Activated gamma-delta T cell (primary cell): ENCODE measurements around the gene TSGA10IP.
"Not testable (repeated sequence)": the region's sequence is repeated elsewhere in the genome, so short reads cannot be mapped to it uniquely, and the experiment has no call there.

Source experiments
- DNase-seq: peaks from one replicate; lab custom pipeline; 2025; lab: John Stamatoyannopoulos, UW

The TSGA10IP gene

DNA sequence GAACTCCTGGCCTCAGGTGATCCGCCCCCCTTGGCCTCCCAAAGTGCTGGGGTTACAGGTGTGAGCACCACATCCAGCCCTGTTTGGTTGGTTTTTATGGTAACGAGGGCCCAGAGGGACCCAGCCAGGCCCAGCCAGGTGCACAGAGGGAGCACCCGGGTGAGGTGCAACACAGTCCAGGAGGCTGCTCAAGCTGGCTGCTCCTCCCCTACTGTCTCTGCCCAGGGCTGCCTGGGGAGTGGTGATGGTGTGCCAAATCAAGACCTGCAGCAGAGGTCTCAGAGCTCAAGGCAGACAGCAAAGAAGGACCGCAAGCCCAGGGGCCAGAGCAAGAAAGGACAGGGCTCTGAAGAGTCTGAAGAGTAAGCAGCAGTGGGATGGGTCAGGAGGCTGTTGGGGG, 1.4 kb downstream of the TSGA10IP start:
- no peak for DNase-seq

GRCh38 chr11:65947133-65947532, 1.9 kb downstream of the TSGA10IP start:
- DNase-seq: no peak

DNA sequence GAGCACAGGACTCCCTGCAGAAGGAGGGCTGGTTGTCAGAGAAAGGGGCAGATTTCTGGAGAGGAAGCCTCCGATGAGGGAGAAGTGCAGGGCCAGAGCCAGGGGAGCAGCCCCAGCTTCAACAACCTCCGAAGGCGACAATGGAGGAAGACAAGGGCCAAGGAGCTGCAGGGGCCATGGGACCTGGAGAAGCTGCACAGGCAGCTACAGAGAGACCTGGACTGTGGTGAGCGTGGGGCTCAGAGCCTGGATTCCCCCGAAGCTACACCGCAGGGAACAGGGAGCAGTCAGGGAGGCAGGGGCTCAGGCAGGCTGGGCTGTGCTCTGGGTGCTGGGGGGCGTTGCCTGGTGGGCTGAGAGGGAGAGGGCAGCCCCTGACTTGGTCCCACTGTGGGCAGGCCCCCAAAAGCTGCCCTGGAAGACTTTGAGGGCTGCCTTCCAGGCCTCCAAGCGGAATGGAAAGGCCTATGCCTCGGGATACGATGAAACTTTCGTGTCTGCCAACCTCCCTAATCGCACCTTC, 2.4 kb downstream of the TSGA10IP start:
- no peak for DNase-seq

- DNase-seq: not testable (repeated sequence)
Measured at GRCh38 chr11:65950711-65951110, 5.4 kb downstream of the TSGA10IP start.

GRCh38 chr11:65951641-65952040, 6.4 kb downstream of the TSGA10IP start:
- DNase-seq: not testable (repeated sequence)

DNA sequence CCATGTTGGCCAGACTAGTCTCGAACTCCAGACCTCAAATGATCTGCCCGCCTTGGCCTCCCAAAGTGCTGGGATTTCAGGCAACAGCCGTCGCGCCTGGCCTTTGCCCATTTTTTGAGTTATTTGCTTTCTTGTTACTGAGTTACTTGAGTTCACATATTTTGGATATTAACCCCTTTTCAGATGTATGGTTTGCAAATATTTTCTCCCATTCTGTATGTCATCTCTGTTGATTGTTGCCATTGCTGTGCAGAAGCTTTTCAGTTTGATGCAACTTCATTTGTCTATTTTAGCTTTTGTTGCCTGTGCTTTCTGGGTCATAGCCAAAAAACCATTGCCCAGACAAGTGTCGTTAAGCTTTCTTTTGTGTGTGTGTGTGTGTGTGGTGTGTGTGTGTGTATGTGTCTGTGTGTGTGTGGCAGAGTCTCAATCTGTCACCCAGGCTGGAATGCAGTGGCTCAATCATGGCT, 6.8 kb downstream of the TSGA10IP start:
- no peak for DNase-seq

DNA sequence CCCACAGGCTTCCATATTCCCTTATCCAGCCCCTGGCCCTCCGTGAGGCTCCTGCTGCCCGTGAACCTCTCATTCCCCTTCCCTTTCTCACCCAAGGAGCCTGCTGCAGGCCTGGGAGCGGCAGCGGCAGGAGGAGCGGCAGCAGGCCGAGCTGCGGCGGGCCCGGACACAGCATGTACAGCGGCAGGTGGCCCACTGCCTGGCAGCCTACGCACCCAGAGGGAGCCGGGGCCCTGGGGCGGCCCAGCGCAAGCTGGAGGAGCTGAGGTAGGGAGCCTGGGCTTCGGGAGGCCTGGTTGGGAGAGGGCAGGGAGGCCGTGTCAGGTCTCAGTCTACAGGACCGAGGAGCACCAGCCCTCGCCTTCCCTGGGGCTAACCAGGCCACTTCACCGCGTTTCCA, 8.2 kb downstream of the TSGA10IP start:
- DNase-seq: no peak

DNA sequence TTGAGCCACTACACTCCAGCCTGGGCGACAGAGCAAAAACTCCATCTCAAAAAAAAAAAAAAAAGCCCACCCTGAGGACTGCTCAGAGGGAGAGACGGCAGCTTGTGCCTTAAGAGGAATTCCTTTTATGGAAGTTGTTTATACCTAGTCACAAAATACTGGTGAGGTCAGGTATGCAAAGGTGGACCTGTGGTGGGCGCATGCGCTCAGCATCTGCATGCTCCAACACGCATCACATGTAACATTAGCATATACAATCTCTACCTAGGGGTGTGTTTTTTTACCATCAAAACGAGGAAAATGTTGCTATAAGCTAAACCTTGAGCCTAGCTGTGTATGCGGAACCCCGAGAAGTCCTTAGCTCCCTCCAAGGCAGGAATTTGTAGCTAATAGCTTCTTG, 9.5 kb downstream of the TSGA10IP start:
- no peak for DNase-seq

GRCh38 chr11:65958291-65958690, 13.0 kb downstream of the TSGA10IP start:
- DNase-seq: no peak

DNA sequence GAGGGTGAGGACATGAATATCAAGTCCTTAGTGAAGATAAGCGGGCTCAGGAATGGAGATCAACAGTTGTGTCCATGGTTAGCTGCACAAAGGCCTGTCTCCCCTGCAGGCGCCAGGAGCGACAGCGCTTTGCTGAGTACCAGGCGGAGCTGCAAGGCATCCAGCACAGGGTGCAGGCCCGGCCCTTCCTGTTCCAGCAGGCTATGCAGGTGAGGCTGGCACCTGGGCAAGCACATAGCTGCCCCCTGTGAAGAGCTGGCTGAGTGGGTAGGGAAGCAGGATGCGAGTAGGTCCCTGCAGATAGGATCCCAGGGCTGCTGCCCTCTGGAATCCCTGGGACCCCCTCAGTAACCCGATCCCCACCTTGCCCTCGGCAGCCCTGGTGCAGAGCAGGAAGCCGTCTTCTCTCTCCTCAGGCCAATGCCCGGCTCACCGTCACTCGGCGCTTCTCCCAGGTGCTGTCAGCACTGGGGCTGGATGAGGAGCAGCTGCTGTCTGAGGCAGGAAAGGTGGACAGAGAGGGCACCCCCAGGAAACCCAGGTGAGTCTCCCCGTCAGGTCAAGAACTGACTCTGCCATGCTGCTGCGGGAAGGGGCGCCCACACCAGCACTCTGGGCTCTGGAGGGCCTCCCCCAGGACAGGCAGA, 13.6 kb downstream of the TSGA10IP start:
- DNase-seq: no peak

DNA sequence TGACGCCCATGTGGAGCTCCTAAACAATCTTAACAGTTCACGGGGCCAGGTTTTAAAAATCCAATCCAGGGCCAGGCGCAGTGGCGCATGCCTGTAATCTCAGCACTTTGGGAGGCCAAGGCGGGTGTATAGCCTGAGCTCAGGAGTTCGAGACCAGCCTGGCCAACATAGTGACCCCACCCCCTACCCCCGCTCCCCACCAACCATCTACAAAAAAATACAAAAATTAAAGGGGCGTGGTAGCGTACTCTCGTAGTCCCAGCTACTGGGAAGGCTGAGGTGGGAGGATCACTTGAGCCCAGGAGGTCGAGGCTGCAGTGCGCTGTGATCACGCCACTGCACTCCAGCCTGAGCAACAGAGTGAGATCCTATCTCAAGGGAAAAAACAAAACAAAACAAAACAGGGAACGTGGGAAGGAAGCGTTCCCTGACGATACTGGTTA, 15.6 kb downstream of the TSGA10IP start:
- DNase-seq: no peak

- peak; percentile 82 for DNase-seq
Measured at GRCh38 chr11:65961267-65962140, 16.2 kb downstream of the TSGA10IP start, which contains the start of gene SART1. TSS of gene SART1 (plus strand) at chr11:65961734. CDS start at chr11:65961781, 47 bp downstream.

GRCh38 chr11:65962141-65962564, 16.9 kb downstream of the TSGA10IP start:
- DNase-seq: no peak

- DNase-seq: no peak
Measured at GRCh38 chr11:65964906-65965305, 19.6 kb downstream of the TSGA10IP start.

DNA sequence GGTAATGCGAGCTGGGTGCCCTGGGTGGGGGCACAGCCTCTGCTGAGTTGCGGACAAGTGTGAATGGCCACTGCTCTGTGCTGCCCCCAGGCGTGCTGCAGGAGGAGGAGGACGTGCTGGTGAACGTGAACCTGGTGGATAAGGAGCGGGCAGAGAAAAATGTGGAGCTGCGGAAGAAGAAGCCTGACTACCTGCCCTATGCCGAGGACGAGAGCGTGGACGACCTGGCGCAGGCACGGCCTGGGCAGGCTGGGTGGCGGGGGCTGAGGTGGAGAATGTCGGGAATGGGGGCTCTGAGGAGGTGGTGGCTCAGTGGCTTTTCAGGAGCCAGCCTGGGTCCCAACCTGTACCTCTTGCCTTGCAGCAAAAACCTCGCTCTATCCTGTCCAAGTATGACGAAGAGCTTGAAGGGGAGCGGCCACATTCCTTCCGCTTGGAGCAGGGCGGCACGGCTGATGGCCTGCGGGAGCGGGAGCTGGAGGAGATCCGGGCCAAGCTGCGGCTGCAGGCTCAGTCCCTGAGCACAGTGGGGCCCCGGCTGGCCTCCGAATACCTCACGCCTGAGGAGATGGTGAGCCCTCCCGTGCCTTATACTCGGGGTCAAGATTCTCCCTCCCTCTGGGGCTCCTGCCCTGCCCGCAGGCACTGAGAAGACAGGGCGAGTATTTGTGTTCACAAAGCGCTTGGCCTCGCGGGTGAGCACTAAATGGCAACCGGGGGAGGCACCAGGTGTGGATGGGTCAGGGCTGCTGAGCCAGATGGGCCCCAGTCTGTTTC, 20.9 kb downstream of the TSGA10IP start:
- no peak for DNase-seq

DNA sequence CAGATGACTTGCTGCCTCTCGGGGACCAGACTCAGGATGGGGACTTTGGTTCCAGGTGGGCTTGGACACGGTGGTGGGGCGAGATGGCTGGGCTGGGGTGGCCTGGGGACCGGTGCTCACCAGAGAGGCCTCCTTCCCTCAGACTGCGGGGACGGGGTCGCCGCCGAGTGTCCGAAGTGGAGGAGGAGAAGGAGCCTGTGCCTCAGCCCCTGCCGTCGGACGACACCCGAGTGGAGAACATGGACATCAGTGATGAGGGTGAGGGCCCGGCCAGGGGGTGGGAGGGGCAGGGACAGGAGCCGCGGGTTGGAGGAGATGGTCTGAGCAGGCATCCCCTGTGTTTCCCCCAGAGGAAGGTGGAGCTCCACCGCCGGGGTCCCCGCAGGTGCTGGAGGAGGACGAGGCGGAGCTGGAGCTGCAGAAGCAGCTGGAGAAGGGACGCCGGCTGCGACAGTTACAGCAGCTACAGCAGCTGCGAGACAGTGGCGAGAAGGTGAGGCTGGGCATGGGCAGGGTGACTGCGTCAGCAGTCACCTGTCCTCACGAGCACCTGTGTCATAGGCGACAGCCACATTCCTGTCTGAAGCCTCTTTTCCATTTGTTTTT, 22.2 kb downstream of the TSGA10IP start:
- no peak for DNase-seq

GRCh38 chr11:65968600-65969482, 23.6 kb downstream of the TSGA10IP start:
- DNase-seq: no peak

DNA sequence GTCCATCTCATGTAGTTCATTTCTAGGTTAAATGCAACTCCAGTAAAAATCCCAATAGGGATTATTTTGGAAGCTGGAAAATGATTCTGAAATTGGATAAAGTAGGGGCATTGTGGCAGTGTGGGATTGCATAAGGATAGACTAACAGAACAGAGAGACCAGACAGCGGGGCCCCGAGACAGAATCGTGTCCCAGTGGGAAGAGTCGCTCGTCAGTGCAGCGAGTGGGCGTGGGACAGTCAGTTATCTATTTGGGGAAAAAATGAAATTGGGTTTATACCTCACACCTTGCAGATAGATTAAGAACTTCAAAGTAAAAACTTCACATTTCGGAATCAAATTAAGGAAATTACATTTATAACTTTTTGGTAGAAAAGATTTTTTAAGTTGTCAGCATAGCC, 26.8 kb downstream of the TSGA10IP start:
- no peak for DNase-seq

DNA sequence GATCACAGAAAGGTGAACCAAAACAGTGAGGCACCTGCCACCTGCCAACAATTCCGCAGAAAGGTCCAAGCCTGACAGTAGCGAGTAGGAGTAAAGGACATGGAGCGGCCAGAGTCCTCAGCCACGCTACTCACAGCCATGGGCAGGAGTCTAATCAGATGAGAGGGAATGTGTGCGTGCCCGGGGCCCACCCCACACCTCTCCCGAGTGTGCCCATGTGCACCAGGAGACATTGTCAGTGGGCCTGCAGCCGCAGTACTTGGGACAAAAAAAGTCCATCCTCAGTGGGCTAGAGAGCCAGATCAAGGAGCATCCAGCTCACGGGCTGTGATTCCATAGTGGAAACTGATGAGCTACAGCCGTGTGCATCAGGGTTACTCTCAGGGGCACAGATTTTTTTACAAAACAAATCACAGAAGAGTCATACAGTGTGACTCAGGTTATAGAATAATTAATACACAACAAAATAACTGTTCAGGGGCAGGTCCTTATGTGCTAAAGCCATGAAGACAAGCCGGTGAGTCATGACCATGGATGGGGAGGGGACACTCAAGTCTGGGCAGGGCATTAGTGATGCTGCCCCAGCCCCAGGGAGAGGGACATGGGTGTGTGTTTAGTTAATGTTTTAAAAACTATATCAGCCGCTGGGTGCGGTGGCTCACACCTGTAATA, 28.3 kb downstream of the TSGA10IP start:
- DNase-seq: no peak

DNA sequence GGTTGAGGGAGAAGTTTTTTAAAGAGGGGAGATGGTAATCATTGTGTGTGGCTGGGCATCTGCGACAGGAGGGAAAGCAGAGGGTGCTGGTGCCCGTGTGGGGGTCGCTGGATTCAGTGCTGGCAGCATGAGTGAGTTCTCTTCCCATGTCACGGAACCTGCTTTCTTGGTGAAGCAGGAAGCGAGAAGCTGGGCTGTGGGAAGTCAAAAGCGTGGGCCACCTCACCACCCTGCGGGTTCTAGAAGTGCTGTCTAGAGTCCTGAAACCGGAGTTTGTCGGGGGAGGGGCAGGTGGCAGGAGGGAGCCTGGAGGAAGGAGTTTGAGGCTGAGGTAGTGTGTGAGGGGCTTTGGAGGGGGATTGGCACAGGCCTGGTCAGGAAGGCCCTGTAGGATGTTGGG, 30.5 kb downstream of the TSGA10IP start:
- no peak for DNase-seq
